ENCODE measurements around the gene WNT10A.
A peak's percentile ranks its signal among the peaks of the same experiment; 100 is the strongest.

Gene WNT10A

DNA sequence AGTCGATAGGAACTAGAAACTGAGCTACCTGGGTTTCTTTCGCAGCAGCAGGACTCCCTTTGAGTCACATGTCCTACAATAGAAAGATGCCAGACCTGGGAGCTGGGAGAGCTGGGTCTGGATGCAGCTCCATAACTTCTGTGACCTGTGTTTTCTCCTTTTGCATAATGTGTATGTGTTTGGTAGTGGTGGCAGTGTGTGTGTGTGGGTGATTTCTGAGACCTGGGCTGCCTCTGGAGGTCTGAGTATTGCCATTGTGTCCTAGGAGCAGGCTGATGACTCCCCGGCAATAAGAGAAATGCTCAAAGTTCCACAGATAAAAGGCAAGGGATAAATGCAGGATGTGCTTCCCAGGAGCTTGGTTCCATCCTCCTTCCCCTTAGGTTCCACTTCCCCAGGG is 6.4 kb downstream of the WNT10A start:
- Histone ChIP-seq H4K20me1 (ENCODE audit: insufficient read depth, low read length) (no peaks in the 10 kb centered on the region), H3K9me3 (ENCODE audit: low read length) (no peaks in the 10 kb centered on the region), H3K4me1 (ENCODE audit: insufficient read depth, low read length, severe bottlenecking) (peaks cover 53% of the 10 kb centered on the region), H2AFZ (ENCODE audit: low read length) (no peak overlapping the region), H3F3A (ENCODE audit: insufficient read depth, low read length) (no peaks in the 10 kb centered on the region), H3K4me3 (ENCODE audit: low read depth, low read length, poor library complexity, severe bottlenecking) (no peak overlapping the region), H3K4me2 (ENCODE audit: low read length) (no peak overlapping the region; the same call in 1 of the 2 replicates), H3K79me2 (ENCODE audit: insufficient read depth, low read length) (no peaks in the 10 kb centered on the region), H3K9ac (ENCODE audit: low read length) (no peak overlapping the region; the same call in 1 of the 2 replicates), H3K9me2 (ENCODE audit: low read depth, low read length) (no peaks in the 10 kb centered on the region), H3K27me3 (ENCODE audit: insufficient read depth, low read length) (no peaks in the 10 kb centered on the region), H3K36me3 (ENCODE audit: insufficient read depth, low read length) (peaks cover 7% of the 10 kb centered on the region; the same call in 1 of the 2 replicates), H3K27ac (ENCODE audit: low read depth, low read length, poor library complexity, severe bottlenecking) (peak overlapping the region; percentile 73)
- TF ChIP-seq CTCF (IDR thresholded peaks at IDR 0.05; ENCODE audit: low read length) (no peak), EZH2 (IDR thresholded peaks at IDR 0.05; ENCODE audit: borderline replicate concordance, low read length) (no peak)

GRCh38 chr2:218888341-218888740 is 7.7 kb downstream of the WNT10A start:
- H2AFZ ChIP-seq (ENCODE audit: low read length): no peak overlapping the region
- no peaks in the 10 kb centered on the region for H3K27me3 ChIP-seq (ENCODE audit: insufficient read depth, low read length)
- H3K9me2 ChIP-seq (ENCODE audit: low read depth, low read length): no peaks in the 10 kb centered on the region
- H3K36me3 ChIP-seq (ENCODE audit: insufficient read depth, low read length): peaks cover 7% of the 10 kb centered on the region; the same call in 1 of the 2 replicates
- no peaks in the 10 kb centered on the region for H3K79me2 ChIP-seq (ENCODE audit: insufficient read depth, low read length)
- no peaks in the 10 kb centered on the region for H4K20me1 ChIP-seq (ENCODE audit: insufficient read depth, low read length)
- H3K4me3 ChIP-seq (ENCODE audit: low read depth, low read length, poor library complexity, severe bottlenecking): no peak overlapping the region
- H3K4me2 ChIP-seq (ENCODE audit: low read length): no peak overlapping the region
- no peaks in the 10 kb centered on the region for H3K9me3 ChIP-seq (ENCODE audit: low read length)
- TF ChIP-seq CTCF (IDR thresholded peaks at IDR 0.05; ENCODE audit: low read length): no peak
- TF ChIP-seq EZH2 (IDR thresholded peaks at IDR 0.05; ENCODE audit: borderline replicate concordance, low read length): no peak
- no peak overlapping the region for H3K9ac ChIP-seq (ENCODE audit: low read length)
- H3F3A ChIP-seq (ENCODE audit: insufficient read depth, low read length): no peaks in the 10 kb centered on the region
- H3K4me1 ChIP-seq (ENCODE audit: insufficient read depth, low read length, severe bottlenecking): peaks cover 53% of the 10 kb centered on the region
- peak overlapping the region; percentile 13 for H3K27ac ChIP-seq (ENCODE audit: low read depth, low read length, poor library complexity, severe bottlenecking)

DNA sequence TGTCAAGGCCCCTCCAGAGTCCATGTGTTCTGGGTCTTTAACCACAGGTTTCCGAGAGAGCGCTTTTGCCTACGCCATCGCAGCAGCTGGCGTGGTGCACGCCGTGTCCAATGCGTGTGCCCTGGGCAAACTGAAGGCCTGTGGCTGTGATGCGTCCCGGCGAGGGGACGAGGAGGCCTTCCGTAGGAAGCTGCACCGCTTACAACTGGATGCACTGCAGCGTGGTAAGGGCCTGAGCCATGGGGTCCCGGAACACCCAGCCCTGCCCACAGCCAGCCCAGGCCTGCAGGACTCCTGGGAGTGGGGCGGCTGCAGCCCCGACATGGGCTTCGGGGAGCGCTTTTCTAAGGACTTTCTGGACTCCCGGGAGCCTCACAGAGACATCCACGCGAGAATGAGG is 9.3 kb downstream of the WNT10A start:
- H3K36me3 ChIP-seq (ENCODE audit: insufficient read depth, low read length): 0 out of 2 replicates have a peak, but pooled peaks cover 7% of the 10 kb centered on the region
- no peaks in the 10 kb centered on the region for H3K27me3 ChIP-seq (ENCODE audit: insufficient read depth, low read length)
- H3K4me1 ChIP-seq (ENCODE audit: insufficient read depth, low read length, severe bottlenecking): peaks cover 57% of the 10 kb centered on the region
- H3K79me2 ChIP-seq (ENCODE audit: insufficient read depth, low read length): no peaks in the 10 kb centered on the region
- H3K27ac ChIP-seq (ENCODE audit: low read depth, low read length, poor library complexity, severe bottlenecking): no peak overlapping the region
- no peak overlapping the region for H3K4me3 ChIP-seq (ENCODE audit: low read depth, low read length, poor library complexity, severe bottlenecking)
- H2AFZ ChIP-seq (ENCODE audit: low read length): no peak overlapping the region
- H4K20me1 ChIP-seq (ENCODE audit: insufficient read depth, low read length): no peaks in the 10 kb centered on the region
- TF ChIP-seq CTCF (IDR thresholded peaks at IDR 0.05; ENCODE audit: low read length): no peak
- no peak for TF ChIP-seq EZH2 (IDR thresholded peaks at IDR 0.05; ENCODE audit: borderline replicate concordance, low read length)
- H3K4me2 ChIP-seq (ENCODE audit: low read length): no peak overlapping the region
- H3K9ac ChIP-seq (ENCODE audit: low read length): no peak overlapping the region
- H3K9me3 ChIP-seq (ENCODE audit: low read length): no peaks in the 10 kb centered on the region
- no peaks in the 10 kb centered on the region for H3K9me2 ChIP-seq (ENCODE audit: low read depth, low read length)
- H3F3A ChIP-seq (ENCODE audit: insufficient read depth, low read length): no peaks in the 10 kb centered on the region
